CMK (cell line): ENCODE results near the gene COA5.
"Not testable (repeated sequence)": the region's sequence is repeated elsewhere in the genome, so short reads cannot be mapped to it uniquely, and the experiment has no call there.

ENCODE experiments used
- DNase-seq: peaks from one replicate; pipeline ENCODE4 v3.0.0-alpha.2; 2010; ENCODE audit warnings: low read depth

COA5 gene

DNA sequence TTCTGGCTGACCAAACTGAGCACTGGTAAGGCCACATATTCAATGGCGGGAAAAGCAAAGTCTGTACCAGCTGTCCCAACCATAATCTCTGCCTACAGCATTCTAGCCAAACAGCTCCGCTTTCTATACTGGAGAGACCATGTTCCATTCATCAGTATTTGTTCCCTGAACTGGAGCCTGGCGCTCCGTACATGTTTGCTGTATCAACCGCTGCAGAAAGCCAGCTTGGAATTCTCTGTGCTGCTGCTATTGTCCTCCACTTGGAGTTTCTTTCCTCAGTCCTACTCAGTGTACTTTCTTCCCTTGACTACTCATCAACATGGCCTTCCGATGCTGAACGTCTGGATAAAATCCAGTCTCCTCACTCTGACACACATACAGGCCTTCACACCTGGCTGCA lies 1.9 kb downstream of the COA5 start:
- DNase-seq: no peak

DNA sequence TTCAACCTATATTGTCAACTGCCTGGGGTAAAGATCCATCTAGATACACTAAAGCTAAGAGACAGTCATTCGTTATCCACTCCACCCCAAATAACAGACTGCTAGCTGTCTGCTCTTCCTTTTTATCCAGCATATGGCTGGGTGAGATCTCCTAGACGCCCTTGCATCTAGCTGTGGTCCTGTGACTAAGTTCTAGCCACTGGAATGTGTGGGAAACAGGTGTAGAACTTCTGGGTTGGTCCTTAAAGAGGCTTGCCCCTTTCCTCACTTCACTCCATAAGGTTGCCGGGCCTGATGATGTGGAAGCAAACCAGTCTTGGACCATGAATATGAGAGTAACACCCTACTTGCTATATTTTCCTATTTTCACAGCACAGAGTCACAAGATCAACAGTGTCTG lies 3.2 kb downstream of the COA5 start:
- DNase-seq: no peak

GRCh38 chr2:98604547-98604946 lies 3.8 kb downstream of the COA5 start:
- DNase-seq: no peak

DNA sequence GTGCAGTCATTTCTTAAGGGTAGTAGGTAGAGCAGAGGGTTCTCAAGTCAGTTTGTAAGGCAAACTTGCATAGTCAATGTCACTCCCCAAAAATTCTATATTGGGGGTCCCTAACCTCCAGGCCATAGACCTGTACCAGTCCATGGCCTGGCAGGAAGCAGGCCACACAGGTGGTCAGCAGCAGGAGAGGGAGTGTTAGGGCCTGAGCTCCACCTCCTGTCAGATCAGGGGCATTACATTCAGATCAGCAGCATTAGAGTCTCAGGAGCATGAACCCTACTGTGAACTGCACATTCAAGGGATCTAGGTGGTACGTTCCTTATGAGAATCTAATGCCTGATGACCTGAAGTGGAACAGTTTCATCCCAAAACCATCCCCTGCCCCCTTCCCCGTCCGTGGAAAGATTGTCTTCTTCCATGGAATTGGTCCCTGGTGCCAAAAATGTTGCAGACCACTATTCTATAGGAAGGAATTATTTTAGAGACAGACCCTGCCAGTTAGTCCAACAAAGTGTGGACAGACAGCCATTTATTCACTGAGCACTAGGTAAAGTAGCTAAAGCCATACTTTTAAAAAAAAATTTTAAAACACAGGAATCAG lies 6.7 kb downstream of the COA5 start:
- no peak for DNase-seq

GRCh38 chr2:98598781-98599428 lies 9.4 kb downstream of the COA5 start:
- DNase-seq: no peak

DNA sequence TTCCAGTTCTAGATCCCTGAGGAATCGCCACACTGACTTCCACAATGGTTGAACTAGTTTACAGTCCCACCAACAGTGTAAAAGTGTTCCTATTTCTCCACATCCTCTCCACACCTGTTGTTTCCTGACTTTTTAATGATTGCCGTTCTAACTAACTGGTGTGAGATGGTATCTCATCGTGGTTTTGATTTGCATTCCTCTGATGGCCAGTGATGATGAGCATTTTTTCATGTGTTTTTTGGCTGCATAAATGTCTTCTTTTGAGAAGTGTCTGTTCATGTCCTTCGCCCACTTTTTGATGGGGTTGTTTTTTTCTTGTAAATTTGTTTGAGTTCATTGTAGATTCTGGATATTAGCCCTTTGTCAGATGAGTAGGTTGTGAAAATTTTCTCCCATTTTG lies 13.6 kb downstream of the COA5 start:
- not testable (repeated sequence) for DNase-seq

DNA sequence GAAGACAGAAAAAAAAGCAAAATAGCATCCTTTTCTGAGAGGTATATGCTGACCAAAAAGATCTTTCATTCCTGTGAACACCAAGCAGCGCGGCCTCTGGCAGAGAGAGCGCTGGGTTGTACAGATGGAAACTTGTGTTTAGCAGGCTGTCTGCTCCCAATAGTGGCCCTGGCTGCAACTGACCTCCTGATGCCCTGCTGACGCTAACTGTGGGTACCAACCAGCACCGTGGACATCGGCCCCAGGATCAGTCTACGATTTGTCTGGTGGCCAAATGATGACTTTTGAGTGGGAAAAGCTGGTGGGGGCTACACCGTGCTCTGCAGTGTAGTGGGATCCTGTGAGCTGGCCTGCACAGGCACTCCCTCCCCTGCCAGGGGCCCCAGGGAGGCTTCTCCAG lies 15.7 kb downstream of the COA5 start:
- DNase-seq: no peak

GRCh38 chr2:98589489-98589888 lies 18.8 kb downstream of the COA5 start:
- DNase-seq: no peak

DNA sequence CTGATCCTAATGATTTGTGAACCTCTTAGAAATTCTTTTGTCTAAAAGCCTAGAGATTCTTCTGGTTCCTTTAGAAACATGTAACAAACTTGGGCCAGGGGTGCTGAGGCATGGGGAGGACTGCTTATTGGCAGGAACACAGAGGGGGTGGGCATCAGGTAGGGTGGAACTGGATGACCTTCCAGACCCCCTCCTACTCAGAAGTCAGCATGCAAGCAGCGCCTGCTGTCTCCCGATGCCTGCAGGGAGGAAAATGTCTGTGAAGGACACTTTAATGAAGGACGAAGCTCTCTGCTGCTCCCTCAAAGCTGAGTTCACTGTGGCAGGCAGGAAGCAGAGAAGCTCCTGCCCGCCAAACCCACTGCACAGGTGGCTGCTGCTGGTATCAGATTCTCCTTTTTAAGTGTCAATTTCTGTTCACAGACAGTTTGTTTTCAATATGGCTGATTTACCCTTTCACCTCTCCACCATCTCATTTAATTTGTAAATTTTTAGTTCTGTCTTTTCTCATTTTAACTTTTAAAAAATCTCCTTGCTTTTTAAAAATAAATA lies 19.4 kb downstream of the COA5 start:
- DNase-seq: no peak

DNA sequence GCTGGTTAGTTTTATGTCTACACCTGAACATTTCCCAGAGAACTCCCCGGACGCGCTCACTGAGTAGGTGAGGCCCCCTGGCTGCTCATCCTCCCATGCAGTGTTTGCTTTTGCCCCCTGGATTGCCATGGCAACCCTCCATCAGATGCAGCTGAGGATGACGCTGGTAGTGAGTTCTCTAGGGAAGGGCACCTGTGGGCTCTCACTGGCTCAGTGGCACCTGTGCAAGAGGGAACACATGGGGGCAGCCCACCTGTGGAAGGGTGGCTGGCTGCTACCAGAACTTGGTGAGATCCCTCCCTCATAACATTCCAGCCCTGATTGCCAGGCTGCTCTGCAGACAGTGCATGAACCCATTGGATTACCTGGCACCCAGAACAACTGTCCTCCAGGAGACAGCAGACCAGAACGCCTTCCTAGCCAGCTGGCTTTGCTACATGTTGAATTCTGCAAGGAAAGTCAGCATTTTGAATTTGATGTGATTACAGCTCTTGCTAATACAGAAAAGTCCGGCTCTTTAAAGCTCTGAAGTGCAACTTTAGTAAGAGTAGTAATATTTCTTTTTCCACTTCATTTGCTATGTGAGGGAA lies 21.7 kb downstream of the COA5 start:
- no peak for DNase-seq

GRCh38 chr2:98585386-98585785 lies 22.9 kb downstream of the COA5 start:
- DNase-seq: no peak

DNA sequence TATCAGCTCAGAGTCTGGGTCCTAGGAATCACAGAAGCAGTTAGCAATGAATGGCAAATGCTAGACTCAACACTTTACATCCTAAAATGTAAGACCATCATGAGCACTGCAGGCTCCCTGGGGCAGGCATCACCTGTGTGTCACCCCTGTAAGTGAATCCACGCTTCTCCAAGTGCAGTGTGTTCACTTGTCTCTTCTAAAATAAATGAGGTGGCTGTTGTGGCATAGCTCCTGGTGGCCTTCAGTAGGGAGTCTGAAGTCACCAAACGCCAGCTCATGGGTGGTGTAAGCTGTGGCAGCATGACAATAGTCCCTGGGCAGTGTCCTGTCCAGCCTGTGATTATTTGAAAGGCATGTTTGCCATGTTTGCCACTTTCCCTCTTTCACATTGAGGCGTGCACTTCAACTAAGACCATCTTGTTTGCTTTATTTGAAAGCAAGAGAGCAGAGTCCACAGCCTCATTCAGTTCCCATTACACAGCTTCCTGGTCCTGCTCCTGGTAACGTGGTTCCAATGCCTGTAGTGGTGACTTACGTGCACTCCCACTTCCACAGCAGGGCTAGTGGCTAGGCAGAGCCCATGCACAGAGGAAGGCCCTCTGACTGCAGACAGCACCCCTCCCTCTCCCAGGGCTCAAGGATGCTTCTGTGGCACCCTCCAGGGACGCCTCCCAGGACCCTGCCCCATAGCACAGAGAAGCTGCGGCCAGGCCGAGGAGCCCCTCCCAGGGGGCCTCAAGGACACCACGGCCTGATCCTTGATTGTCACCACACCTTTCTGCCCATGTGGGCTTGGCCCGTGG lies 24.3 kb downstream of the COA5 start:
- DNase-seq: no peak

DNA sequence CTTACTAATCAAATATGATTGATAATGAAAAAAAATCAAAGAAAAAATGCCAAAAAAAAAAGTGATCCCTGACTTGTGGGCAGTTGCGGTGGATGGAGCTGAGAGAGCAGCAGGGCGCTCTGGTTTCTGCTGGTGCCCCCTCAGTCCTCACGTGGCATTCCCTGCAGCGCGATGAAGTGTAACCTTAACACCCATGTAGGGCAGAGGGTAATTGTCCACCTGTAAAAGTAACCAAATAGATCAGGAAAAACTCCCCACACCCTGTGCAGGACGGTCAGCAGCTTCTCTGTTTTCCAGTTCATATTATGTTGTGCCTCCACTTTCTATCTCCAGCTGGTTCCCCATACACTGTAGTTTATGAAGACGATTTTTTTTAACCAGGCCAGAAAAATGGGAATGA lies 25.0 kb downstream of the COA5 start:
- DNase-seq: no peak

- no peak for DNase-seq
Observed at GRCh38 chr2:98582523-98582922, 25.8 kb downstream of the COA5 start.

GRCh38 chr2:98580656-98581284 lies 27.5 kb downstream of the COA5 start:
- DNase-seq: no peak

DNA sequence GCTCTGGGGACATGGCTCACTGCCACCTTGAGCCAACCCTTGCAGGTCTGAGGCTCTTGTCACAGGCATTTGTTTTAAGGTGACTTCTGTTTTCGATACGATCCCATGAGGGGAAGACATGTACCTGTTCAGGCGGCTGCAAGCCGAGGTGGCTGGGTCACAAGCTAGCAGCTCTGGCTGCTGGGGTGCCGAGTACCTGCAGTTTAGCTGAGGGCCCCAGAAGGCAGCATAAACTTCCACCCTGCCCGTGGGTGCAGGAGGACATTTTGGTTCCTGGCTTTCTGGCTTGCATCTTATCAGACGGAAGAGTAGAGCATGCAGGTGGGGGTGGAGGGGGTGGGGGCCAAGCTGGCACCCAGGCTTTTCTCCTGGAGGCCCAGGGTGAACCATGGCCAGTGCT lies 28.4 kb downstream of the COA5 start:
- DNase-seq: no peak

GRCh38 chr2:98578231-98578630 lies 30.1 kb downstream of the COA5 start:
- DNase-seq: no peak

DNA sequence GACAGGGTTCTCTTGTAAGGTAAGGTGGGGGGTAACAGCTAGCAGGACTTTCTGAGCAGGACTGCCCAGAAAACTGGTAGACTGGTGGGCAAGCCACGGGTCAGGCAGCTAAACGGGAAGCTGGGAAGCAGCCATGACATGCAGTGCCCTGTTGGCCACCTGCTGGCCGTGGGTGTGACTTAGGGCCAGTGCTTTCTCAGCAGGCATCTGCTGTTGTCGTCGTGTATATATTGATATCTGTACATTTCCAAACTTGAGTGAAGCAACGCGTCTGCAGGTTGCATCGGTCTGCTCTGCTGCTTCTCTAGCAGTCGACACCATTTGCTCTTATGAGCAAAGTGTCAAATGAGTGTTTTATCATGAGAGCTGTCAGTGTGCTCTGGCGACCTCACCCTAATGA lies 31.0 kb downstream of the COA5 start:
- DNase-seq: no peak

DNA sequence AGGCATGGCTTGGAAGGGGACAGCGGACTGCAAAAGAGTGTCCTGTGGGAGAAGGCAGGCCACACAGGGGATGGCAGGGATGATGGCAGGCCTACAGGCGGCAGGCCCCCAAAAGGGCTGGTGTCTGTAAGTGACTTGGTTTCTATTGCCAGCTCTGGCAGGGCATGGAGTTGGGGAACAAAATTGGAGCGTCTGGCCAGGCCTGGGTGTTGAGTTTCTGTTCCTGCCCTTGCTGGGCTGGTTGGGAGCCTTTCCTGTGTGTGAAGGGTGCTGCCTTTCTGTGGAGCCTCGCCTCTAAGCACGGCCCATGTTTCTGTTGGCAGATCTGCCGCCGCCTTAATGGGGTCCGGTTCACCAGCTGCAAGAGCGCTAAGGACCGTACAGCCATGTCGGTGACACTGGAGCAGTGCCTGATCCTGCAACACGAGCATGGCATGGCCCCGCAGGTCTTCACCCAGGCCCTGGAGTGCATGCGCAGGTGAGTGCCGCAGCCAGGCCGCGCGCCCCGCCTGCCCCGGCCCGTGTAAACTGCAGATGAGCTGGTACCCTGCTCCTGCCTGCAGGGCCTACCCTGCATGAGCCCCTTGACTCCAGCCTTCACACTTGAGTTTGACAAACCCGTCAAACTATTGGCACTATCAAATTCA lies 31.5 kb downstream of the COA5 start:
- no peak for DNase-seq

- DNase-seq: no peak
Observed at GRCh38 chr2:98573426-98573825, 34.9 kb downstream of the COA5 start.

- no peak for DNase-seq
Observed at GRCh38 chr2:98572676-98573075, 35.6 kb downstream of the COA5 start.

- no peak for DNase-seq
Observed at GRCh38 chr2:98572211-98572610, 36.1 kb downstream of the COA5 start.
